ENCODE measurements around the gene RAD23A. TPM values are rescaled to one million over a fixed set of nuclear protein-coding genes. Genes with fewer than 3 reads are reported as not detected.

RAD23A gene
- total RNA-seq, 4 donors from 2014 or later: 72.0 to 128 (median 101) TPM

DNA sequence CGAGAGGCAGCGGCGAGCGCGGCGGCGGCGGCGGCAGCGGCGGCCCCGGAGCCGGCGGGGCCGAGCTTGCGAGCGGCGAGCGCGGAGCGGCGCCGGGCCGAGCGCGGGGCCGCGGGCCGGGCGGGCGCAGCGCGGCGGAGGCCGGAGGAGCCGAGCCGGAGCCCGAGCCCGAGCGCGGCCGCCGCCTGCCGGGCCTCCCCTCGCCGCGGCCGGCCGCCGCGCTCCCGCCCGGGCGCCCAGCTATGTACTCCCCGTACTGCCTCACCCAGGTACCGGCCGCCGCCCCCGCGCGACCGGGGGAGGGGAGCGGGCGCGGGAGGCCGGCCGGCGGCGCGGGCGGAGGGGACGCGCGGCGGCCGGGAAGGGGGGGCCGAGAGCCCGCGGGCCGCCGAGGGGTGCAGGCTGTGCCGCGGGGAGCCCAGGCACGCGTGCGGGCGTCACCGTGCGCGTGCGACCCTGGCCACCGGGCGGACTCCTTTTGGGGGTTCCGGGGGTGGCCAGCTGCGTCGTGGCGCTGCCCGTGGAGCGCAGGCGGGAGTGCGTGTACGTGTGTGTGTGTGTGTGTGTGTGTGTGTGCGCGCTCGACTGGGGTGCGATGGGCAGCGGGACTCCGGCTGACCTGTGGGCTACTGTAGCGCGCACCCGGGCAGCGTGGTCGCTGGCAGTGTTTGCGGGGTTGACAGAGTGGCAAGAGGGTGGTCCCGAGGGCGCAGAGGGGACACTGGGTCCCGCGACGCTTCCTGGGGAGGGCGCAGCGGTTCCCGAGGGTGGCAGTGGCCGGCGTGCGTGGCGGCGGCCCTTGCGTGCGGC, 50.1 kb downstream of the RAD23A start:
- WGBS, 2 donors: 0% methylated on average over 16 to 19 of the region's 129 CpGs
- peak in 1 of 2 donors; percentile 6 for TF ChIP-seq POLR2A (IDR thresholded peaks at IDR 0.05)
- TF ChIP-seq, protein P1, sequence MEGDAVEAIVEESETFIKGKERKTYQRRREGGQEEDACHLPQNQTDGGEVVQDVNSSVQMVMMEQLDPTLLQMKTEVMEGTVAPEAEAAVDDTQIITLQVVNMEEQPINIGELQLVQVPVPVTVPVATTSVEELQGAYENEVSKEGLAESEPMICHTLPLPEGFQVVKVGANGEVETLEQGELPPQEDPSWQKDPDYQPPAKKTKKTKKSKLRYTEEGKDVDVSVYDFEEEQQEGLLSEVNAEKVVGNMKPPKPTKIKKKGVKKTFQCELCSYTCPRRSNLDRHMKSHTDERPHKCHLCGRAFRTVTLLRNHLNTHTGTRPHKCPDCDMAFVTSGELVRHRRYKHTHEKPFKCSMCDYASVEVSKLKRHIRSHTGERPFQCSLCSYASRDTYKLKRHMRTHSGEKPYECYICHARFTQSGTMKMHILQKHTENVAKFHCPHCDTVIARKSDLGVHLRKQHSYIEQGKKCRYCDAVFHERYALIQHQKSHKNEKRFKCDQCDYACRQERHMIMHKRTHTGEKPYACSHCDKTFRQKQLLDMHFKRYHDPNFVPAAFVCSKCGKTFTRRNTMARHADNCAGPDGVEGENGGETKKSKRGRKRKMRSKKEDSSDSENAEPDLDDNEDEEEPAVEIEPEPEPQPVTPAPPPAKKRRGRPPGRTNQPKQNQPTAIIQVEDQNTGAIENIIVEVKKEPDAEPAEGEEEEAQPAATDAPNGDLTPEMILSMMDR (IDR thresholded peaks at IDR 0.05): no peak
- Histone ChIP-seq H3K27ac (peak overlapping the region; percentile 79 to 87 (median 81)), H3K9me3 (no peaks in the 10 kb centered on the region), H3K27me3 (no peaks in the 10 kb centered on the region), H3K36me3 (no peaks in the 10 kb centered on the region), H3K4me1 (peaks cover 20 to 29% of the 10 kb centered on the region in 2 donors), H3K4me3 (replicated peaks in 1 of 3) (peak overlapping the region; percentile 53 to 86 (median 78))
- peak; percentile 53 to 55 for DNase-seq
- intact Hi-C loops (cut with DNase I): no loop called here

GRCh38 chr19:12996406-12997094, 50.9 kb downstream of the RAD23A start:
- Histone ChIP-seq H3K4me1 (peaks cover 28 to 36% of the 10 kb centered on the region in 2 donors), H3K36me3 (no peaks in the 10 kb centered on the region), H3K27ac (peak overlapping the region; percentile 79 to 87 (median 81)), H3K9me3 (no peaks in the 10 kb centered on the region), H3K4me3 (replicated peaks in 1 of 3) (peak overlapping the region; percentile 53 to 86 (median 78)), H3K27me3 (no peaks in the 10 kb centered on the region)
- TF ChIP-seq POLR2A (IDR thresholded peaks at IDR 0.05): no peak
- TF ChIP-seq, protein P1 (IDR thresholded peaks at IDR 0.05): no peak
- DNase-seq: peak; percentile 56 to 60
- 0 to 21% methylated on average over 1 to 2 of the region's 52 CpGs for WGBS, 2 donors
- intact Hi-C loops (cut with DNase I): no loop called here

GRCh38 chr19:12997179-12997966, 51.7 kb downstream of the RAD23A start:
- intact Hi-C loops (cut with DNase I): no loop called here
- no peaks in the 10 kb centered on the region for H3K27me3 ChIP-seq
- peak overlapping the region in 1 of 3 donors; percentile 78 for H3K4me3 ChIP-seq (replicated peaks in 1 of 3)
- H3K27ac ChIP-seq: peak overlapping the region; percentile 79 to 87 (median 81)
- no peak for TF ChIP-seq POLR2A (IDR thresholded peaks at IDR 0.05)
- TF ChIP-seq, protein P1 (IDR thresholded peaks at IDR 0.05): no peak
- peaks cover 36 to 43% of the 10 kb centered on the region in 2 donors for H3K4me1 ChIP-seq
- H3K36me3 ChIP-seq: no peaks in the 10 kb centered on the region
- no peak for DNase-seq
- H3K9me3 ChIP-seq: no peaks in the 10 kb centered on the region
- WGBS, 2 donors: 80 to 89% methylated on average over 17 to 20 of the region's 25 CpGs

- intact Hi-C loops (cut with DNase I): no loop called here
- Histone ChIP-seq H3K27me3 (no peaks in the 10 kb centered on the region), H3K4me3 (replicated peaks in 1 of 3) (no peak overlapping the region), H3K36me3 (no peaks in the 10 kb centered on the region), H3K9me3 (no peaks in the 10 kb centered on the region), H3K27ac (peak overlapping the region; percentile 11 to 87 (median 79)), H3K4me1 (peaks cover 42 to 49% of the 10 kb centered on the region in 2 donors)
- DNase-seq: peak in 1 of 2 donors; percentile 27
- 69 to 75% methylated on average over 32 of the region's 32 CpGs for WGBS, 2 donors
- TF ChIP-seq POLR2A (IDR thresholded peaks at IDR 0.05): no peak
- TF ChIP-seq, protein P1 (IDR thresholded peaks at IDR 0.05): no peak
Measured at GRCh38 chr19:12997967-12998940, 52.6 kb downstream of the RAD23A start.

All from thyroid gland (tissue), 4 donors.